Ovary (tissue), 9 donors: ENCODE results near the gene EVI5. TPM values are rescaled to one million over a fixed set of nuclear protein-coding genes. Genes with fewer than 3 reads are reported as not detected.

Experiments
- DNase-seq, 5 donors: peaks; one replicate each; pipeline ENCODE4 v3.0.0-alpha.2; 2019 to 2020
- H3K27ac ChIP-seq, 2 donors: fragments of 200-600 bp; one replicate each; pipeline versions ENCODE4 v1.5.1 to v1.8.0; 2019 to 2022
- H3K27me3 ChIP-seq: fragments of 200-600 bp; one replicate; pipeline ENCODE4 v1.8.0; 2022
- H3K36me3 ChIP-seq: fragments of 200-600 bp; sonication (generic); one replicate; pipeline ENCODE4 v1.5.1; 2019
- H3K4me1 ChIP-seq: one replicate; pipeline ENCODE4 v1.8.1; 2013; ENCODE audit warnings: mild to moderate bottlenecking, moderate library complexity; ENCODE audit not compliant: insufficient read depth
- H3K4me3 ChIP-seq: fragments of 200-600 bp; sonication (generic); one replicate; pipeline ENCODE4 v1.5.1; 2017
- H3K9me3 ChIP-seq, 2 donors: fragments of 200-600 bp in 1 of 2; sonication (generic) in 1 of 2; one replicate each; pipeline versions ENCODE4 v1.5.1 to v1.8.1; 2013 to 2019; ENCODE audit warnings: mild to moderate bottlenecking in 1 of 2, moderate library complexity in 1 of 2
- EP300 ChIP-seq: sonication (generic); formaldehyde crosslinking; IDR thresholded peaks from one replicate; pipeline ENCODE4 v1.6.1; 2017; ENCODE audit warnings: antibody characterized with exemption
- POLR2A ChIP-seq: fragments of 450-650 bp; IDR thresholded peaks from one replicate; pipeline ENCODE4 v1.6.1; 2017; ENCODE audit warnings: antibody characterized with exemption, mild to moderate bottlenecking, moderate library complexity
- WGBS, 3 donors: extraction: QIAGEN DNeasy Blood & Tissue Kit in 1 of 3; methylation state at CpG; one replicate each; pipeline versions ENCODE4 v1.1.5 to v1.1.7; 2013 to 2017; 5-methylcytosine and 5-hydroxymethylcytosine counted together
- intact Hi-C, 4 donors: fragments of 100-400 bp; cut with DNase I; formaldehyde crosslinking; loops; one replicate each; pipeline versions ENCODE4 v1.11.0 to v1.15.1; 2022 to 2023
- polyA plus RNA-seq, 2 donors: library from polyadenylated mRNA; stranded (reverse); fragments of 200-250 nt in 1 of 2; fragments of 350-450 nt in 1 of 2; fragmentation: Illumina TruSeq in 1 of 2; extraction: RNeasy Lipid Tissue Mini Kit (QIAGEN cat#74804) in 1 of 2; gene quantifications; one replicate each; pipeline ENCODE4 v1.2.3, GENCODE V29; 2013 to 2014
- total RNA-seq, 7 donors: library from RNA; depleted of rRNA in 2 of 7; stranded (reverse); fragments of >200 nt in 2 of 7; fragmentation: NEBNext Ultra II Directional in 3 of 7; extraction: Animal tissue kit (Norgen Biotek cat#: 25700) in 3 of 7; gene quantifications; one replicate each; pipeline versions ENCODE4 v1.1.0 to v1.2.4, GENCODE V29; 2016 to 2023
- TF ChIP-seq, protein P1 (sequence below), 3 donors: fragments of 450-650 bp in 2 of 3; fragments of 200-600 bp in 1 of 3; IDR thresholded peaks; one replicate each; pipeline versions ENCODE4 v1.5.1 to v1.8.0; 2016 to 2022; ENCODE audit warnings: antibody characterized with exemption in 3 of 3, mild to moderate bottlenecking in 1 of 3
- donor health status: DM: no; HTN: no; CAD: no; lungs with moderate emphysema.
- donor health status: DM: no; HTN: no; CAD: no.
- donor health status: Bipolar disorder and iron deficiency.
- donor health status: DM: yes; HTN: yes; CAD: no.
- donor health status: DM: no; HTN: no; CAD: no.
- donor health status: DM: yes; HTN: yes; CAD: no.

The EVI5 gene
- total and polyA plus RNA-seq, 9 donors: 4.4 to 36.7 (median 23.7) TPM

DNA sequence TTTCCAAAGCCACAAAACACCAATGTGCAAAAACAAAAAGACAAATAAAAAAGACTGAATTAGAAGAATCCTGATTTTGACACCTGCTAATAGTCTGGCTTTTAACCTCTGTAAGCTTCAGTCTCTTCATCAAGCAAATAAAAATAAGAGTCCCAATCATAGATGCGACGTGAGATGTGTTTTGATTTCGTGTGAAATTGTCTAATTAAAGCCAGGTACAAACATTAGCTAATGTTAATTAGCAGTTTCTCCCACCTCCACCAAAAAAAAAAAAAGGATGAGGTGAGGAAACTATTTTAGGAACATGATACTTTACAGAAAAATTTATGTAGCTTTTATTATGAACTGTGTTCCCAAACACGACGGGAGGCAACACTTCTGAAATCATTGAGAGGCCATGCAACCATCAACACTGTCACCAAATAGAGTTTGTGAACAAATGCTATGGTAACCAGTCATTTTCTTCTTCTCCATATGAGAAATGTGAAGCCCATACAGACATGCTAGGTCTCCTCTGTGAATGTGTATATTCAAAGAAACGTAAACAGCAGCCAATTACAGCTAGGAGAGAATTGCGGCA lies 6.7 kb upstream of the EVI5 start:
- intact Hi-C loops: no loop called here
- no peak overlapping the region for H3K27ac ChIP-seq
- H3K9me3 ChIP-seq: no peaks in the 10 kb centered on the region
- no peaks in the 10 kb centered on the region for H3K36me3 ChIP-seq
- DNase-seq: no peak
- TF ChIP-seq POLR2A (no peak), EP300 (no peak)
- TF ChIP-seq, protein P1, sequence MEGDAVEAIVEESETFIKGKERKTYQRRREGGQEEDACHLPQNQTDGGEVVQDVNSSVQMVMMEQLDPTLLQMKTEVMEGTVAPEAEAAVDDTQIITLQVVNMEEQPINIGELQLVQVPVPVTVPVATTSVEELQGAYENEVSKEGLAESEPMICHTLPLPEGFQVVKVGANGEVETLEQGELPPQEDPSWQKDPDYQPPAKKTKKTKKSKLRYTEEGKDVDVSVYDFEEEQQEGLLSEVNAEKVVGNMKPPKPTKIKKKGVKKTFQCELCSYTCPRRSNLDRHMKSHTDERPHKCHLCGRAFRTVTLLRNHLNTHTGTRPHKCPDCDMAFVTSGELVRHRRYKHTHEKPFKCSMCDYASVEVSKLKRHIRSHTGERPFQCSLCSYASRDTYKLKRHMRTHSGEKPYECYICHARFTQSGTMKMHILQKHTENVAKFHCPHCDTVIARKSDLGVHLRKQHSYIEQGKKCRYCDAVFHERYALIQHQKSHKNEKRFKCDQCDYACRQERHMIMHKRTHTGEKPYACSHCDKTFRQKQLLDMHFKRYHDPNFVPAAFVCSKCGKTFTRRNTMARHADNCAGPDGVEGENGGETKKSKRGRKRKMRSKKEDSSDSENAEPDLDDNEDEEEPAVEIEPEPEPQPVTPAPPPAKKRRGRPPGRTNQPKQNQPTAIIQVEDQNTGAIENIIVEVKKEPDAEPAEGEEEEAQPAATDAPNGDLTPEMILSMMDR (IDR thresholded peaks at IDR 0.05): no peak
- H3K4me3 ChIP-seq: no peak overlapping the region
- no peaks in the 10 kb centered on the region for H3K4me1 ChIP-seq
- 34 to 45% (median 42%) methylated on average over 7 of the region's 7 CpGs for WGBS, 3 donors
- H3K27me3 ChIP-seq: no peaks in the 10 kb centered on the region

DNA sequence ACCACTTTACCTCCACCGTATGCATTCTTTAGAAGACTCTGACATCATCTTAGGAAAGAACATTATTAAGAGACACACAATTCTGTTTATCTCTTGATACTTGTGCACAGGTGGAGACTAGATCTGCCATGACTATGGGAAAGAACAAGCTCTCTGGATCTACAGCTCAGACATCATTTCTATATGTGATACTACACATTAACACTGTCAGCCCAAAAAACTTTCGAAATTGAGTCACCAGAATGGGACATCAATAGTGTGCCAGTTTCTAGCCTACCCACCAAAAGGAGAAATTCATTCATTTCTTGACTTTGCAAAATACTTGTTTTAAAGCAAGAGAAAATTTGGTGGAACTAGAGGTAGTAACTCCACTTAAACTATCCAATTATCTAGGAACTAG lies 6.0 kb upstream of the EVI5 start:
- H3K9me3 ChIP-seq: no peaks in the 10 kb centered on the region
- H3K4me1 ChIP-seq: no peaks in the 10 kb centered on the region
- DNase-seq: no peak
- WGBS, 3 donors: 89 to 94% (median 89%) methylated on average over 2 of the region's 2 CpGs
- no peaks in the 10 kb centered on the region for H3K36me3 ChIP-seq
- intact Hi-C loops: no loop called here
- no peak overlapping the region for H3K27ac ChIP-seq
- no peaks in the 10 kb centered on the region for H3K27me3 ChIP-seq
- H3K4me3 ChIP-seq: no peak overlapping the region
- TF ChIP-seq EP300 (no peak), POLR2A (no peak)
- TF ChIP-seq, protein P1 (IDR thresholded peaks at IDR 0.05): no peak

GRCh38 chr1:92790081-92790480 lies 5.2 kb upstream of the EVI5 start:
- Histone ChIP-seq H3K27me3 (no peaks in the 10 kb centered on the region), H3K36me3 (no peaks in the 10 kb centered on the region), H3K4me1 (no peaks in the 10 kb centered on the region), H3K4me3 (no peak overlapping the region), H3K27ac (no peak overlapping the region), H3K9me3 (no peaks in the 10 kb centered on the region)
- no peak for TF ChIP-seq POLR2A
- TF ChIP-seq, protein P1 (IDR thresholded peaks at IDR 0.05): no peak
- no peak for TF ChIP-seq EP300
- DNase-seq: no peak
- intact Hi-C loops: no loop called here

GRCh38 chr1:92786111-92786901 lies 1.4 kb upstream of the EVI5 start:
- H3K36me3 ChIP-seq: no peaks in the 10 kb centered on the region
- no peak overlapping the region for H3K4me3 ChIP-seq
- intact Hi-C loops: no loop called here
- H3K27ac ChIP-seq: no peak overlapping the region
- TF ChIP-seq EP300 (no peak), POLR2A (no peak)
- TF ChIP-seq, protein P1 (IDR thresholded peaks at IDR 0.05): no peak
- WGBS, 3 donors: 71 to 85% (median 81%) methylated on average over 5 of the region's 5 CpGs
- no peaks in the 10 kb centered on the region for H3K9me3 ChIP-seq
- no peaks in the 10 kb centered on the region for H3K27me3 ChIP-seq
- no peak for DNase-seq
- H3K4me1 ChIP-seq: no peaks in the 10 kb centered on the region
